ENCODE data around the gene MND1.

- TF ChIP-seq CTCF (conservative IDR thresholded peaks at IDR 0.05; ENCODE audit: low read length): no peak
- no peak for TF ChIP-seq EZH2phosphoT487 (IDR thresholded peaks at IDR 0.05; ENCODE audit: borderline replicate concordance)
Measured at GRCh38 chr4:153337686-153338085, 6.8 kb upstream of the MND1 start.
